DND-41 (cell line): ENCODE results near the gene MRPS10.
A peak's percentile ranks its signal among the peaks of the same experiment; 100 is the strongest.

Experiments used
- ATAC-seq: fragments of 200-7000 bp; cut with Tn5 transposase; 3 replicates; pipeline ENCODE4 v1.9.1; 2021; ENCODE audit warnings: low read depth; ENCODE audit not compliant: insufficient read depth
- DNase-seq: peaks from one replicate; pipeline ENCODE4 v3.0.0-alpha.2; 2020
- H2AFZ ChIP-seq: 2 replicates; pipeline ENCODE4 v1.6.0; 2012; ENCODE audit warnings: low read depth, low read length
- H3K27ac ChIP-seq: 2 replicates; pipeline ENCODE4 v1.5.1; 2012; ENCODE audit warnings: low read length, inconsistent platforms
- H3K27me3 ChIP-seq: fragments of 200-600 bp; sonication (generic); 2 replicates; pipeline ENCODE4 v1.6.0; 2012; ENCODE audit warnings: low read length, mild to moderate bottlenecking, inconsistent platforms; ENCODE audit not compliant: insufficient read depth, poor library complexity
- H3K36me3 ChIP-seq: 2 replicates; pipeline ENCODE4 v1.5.1; 2012; ENCODE audit warnings: low read length, inconsistent platforms; ENCODE audit not compliant: insufficient read depth
- H3K4me1 ChIP-seq: 2 replicates; pipeline ENCODE4 v1.5.1; 2012; ENCODE audit warnings: mild to moderate bottlenecking, low read length; ENCODE audit not compliant: insufficient read depth
- H3K4me2 ChIP-seq: 2 replicates; pipeline ENCODE4 v1.6.0; 2012; ENCODE audit warnings: mild to moderate bottlenecking, moderate library complexity, low read length, inconsistent platforms; ENCODE audit not compliant: insufficient read depth
- H3K4me3 ChIP-seq, 2 experiments: fragments of 200-600 bp in 1 of 2; shearing (Covaris generic) in 1 of 2; 2 replicates each; pipeline ENCODE4 v1.5.1; 2012 to 2016; ENCODE audit warnings: inconsistent platforms in 2 of 2, low read length in 2 of 2, mild to moderate bottlenecking in 2 of 2, low read depth in 1 of 2, moderate library complexity in 1 of 2
- H3K79me2 ChIP-seq: 2 replicates; pipeline ENCODE4 v1.6.0; 2012; ENCODE audit warnings: low read length, inconsistent platforms; ENCODE audit not compliant: insufficient read depth
- H3K9ac ChIP-seq: 2 replicates; pipeline ENCODE4 v1.6.0; 2012; ENCODE audit warnings: low read depth, mild to moderate bottlenecking, inconsistent platforms, low read length, moderate library complexity
- H3K9me3 ChIP-seq: 2 replicates; pipeline ENCODE4 v1.5.1; 2012; ENCODE audit warnings: low read length, moderate library complexity, mild to moderate bottlenecking, inconsistent platforms; ENCODE audit not compliant: insufficient read depth, severe bottlenecking
- H4K20me1 ChIP-seq: 2 replicates; pipeline ENCODE4 v1.6.0; 2012; ENCODE audit warnings: low read length; ENCODE audit not compliant: insufficient read depth
- CTCF ChIP-seq: IDR thresholded peaks from 2 replicates; pipeline ENCODE4 v1.5.1; 2012; ENCODE audit warnings: borderline replicate concordance, low read length, moderate library complexity, mild to moderate bottlenecking; ENCODE audit not compliant: poor library complexity, severe bottlenecking; ENCODE audit errors: extremely low read depth
- EZH2 ChIP-seq: IDR thresholded peaks from 3 replicates; pipeline ENCODE4 v1.6.1; 2012; ENCODE audit warnings: borderline replicate concordance, low read depth, mild to moderate bottlenecking, moderate library complexity, low read length, inconsistent platforms; ENCODE audit not compliant: severe bottlenecking

MRPS10 gene

GRCh38 chr6:42166444-42167141, 51.1 kb downstream of the MRPS10 start:
- no peak overlapping the region for H3K4me2 ChIP-seq
- H3K4me1 ChIP-seq: peaks cover 7% of the 10 kb centered on the region
- no peak overlapping the region for H3K27ac ChIP-seq
- no peaks in the 10 kb centered on the region for H3K79me2 ChIP-seq
- TF ChIP-seq EZH2 (no peak), CTCF (peak; percentile 99)
- H3K9ac ChIP-seq: no peak overlapping the region
- no peaks in the 10 kb centered on the region for H3K36me3 ChIP-seq
- no peak overlapping the region for H3K4me3 ChIP-seq
- no peaks in the 10 kb centered on the region for H3K27me3 ChIP-seq
- H4K20me1 ChIP-seq: no peaks in the 10 kb centered on the region
- ATAC-seq (peak; percentile 92), DNase-seq (peak; percentile 85)
- peak overlapping the region; percentile 70 for H2AFZ ChIP-seq
- no peaks in the 10 kb centered on the region for H3K9me3 ChIP-seq

- DNase-seq: no peak
- Histone ChIP-seq H3K4me2 (no peak overlapping the region), H3K27ac (no peak overlapping the region), H3K36me3 (no peaks in the 10 kb centered on the region), H4K20me1 (no peaks in the 10 kb centered on the region), H3K4me1 (peaks cover 7% of the 10 kb centered on the region), H3K9me3 (no peaks in the 10 kb centered on the region), H3K79me2 (no peaks in the 10 kb centered on the region), H3K9ac (no peak overlapping the region), H2AFZ (no peak overlapping the region), H3K4me3 (no peak overlapping the region), H3K27me3 (peaks cover 8% of the 10 kb centered on the region)
- TF ChIP-seq EZH2: no peak
- TF ChIP-seq CTCF: no peak
- no peak for ATAC-seq
These were observed 52.6 kb downstream of the MRPS10 start for GRCh38 chr6:42165016-42165415.

- no peaks in the 10 kb centered on the region for H4K20me1 ChIP-seq
- no peak overlapping the region for H3K4me2 ChIP-seq
- DNase-seq (no peak), ATAC-seq (no peak)
- H3K36me3 ChIP-seq: no peaks in the 10 kb centered on the region
- TF ChIP-seq CTCF: no peak
- no peaks in the 10 kb centered on the region for H3K9me3 ChIP-seq
- no peak overlapping the region for H3K27ac ChIP-seq
- H3K9ac ChIP-seq: no peak overlapping the region
- no peak overlapping the region for H3K4me3 ChIP-seq
- peaks cover 7% of the 10 kb centered on the region for H3K4me1 ChIP-seq
- H2AFZ ChIP-seq: no peak overlapping the region
- no peaks in the 10 kb centered on the region for H3K79me2 ChIP-seq
- peaks cover 11% of the 10 kb centered on the region for H3K27me3 ChIP-seq
These were observed 53.7 kb downstream of the MRPS10 start for GRCh38 chr6:42163981-42164380.
